Ascending aorta (tissue), 2 donors: ENCODE data around the gene ALX4. TPM values are rescaled to one million over a fixed set of nuclear protein-coding genes. Genes with fewer than 3 reads are reported as not detected.

Experiments used
- DNase-seq, 2 donors: peaks; one replicate each; pipeline ENCODE4 v3.0.0-alpha.2; 2019; ENCODE audit warnings: low spot score in 2 of 2
- H3K27ac ChIP-seq, 2 donors: fragments of 200-600 bp; sonication (generic); one replicate each; pipeline ENCODE4 v1.5.1; 2016 to 2017; ENCODE audit warnings: mild to moderate bottlenecking in 1 of 2
- H3K27me3 ChIP-seq: fragments of 200-600 bp; sonication (generic); one replicate; pipeline ENCODE4 v1.5.1; 2017
- H3K36me3 ChIP-seq, 2 donors: fragments of 200-600 bp; sonication (generic); one replicate each; pipeline ENCODE4 v1.5.1; 2016
- H3K4me1 ChIP-seq, 2 donors: fragments of 200-600 bp; sonication (generic); one replicate each; pipeline ENCODE4 v1.5.1; 2016 to 2017; ENCODE audit warnings: mild to moderate bottlenecking in 1 of 2
- H3K4me3 ChIP-seq, 2 donors: fragments of 200-600 bp; sonication (generic); one replicate each; pipeline ENCODE4 v1.5.1; 2016 to 2017; ENCODE audit warnings: mild to moderate bottlenecking in 1 of 2
- H3K9me3 ChIP-seq, 2 donors: fragments of 200-600 bp; sonication (generic); one replicate each; pipeline ENCODE4 v1.5.1; 2016
- intact Hi-C: fragments of 100-400 bp; cut with DNase I; formaldehyde crosslinking; loops from one replicate; pipeline ENCODE4 v1.15.1; 2023
- total RNA-seq: library from RNA; depleted of rRNA; stranded (reverse); fragments of >200 nt; gene quantifications from one replicate; pipeline ENCODE4 v1.1.0, GENCODE V29; 2016
- TF ChIP-seq, protein P1 (sequence below), 3 experiments: fragments of 200-600 bp in 2 of 3; fragments of 450-650 bp in 1 of 3; sonication (generic) in 2 of 3; IDR thresholded peaks; one replicate each; pipeline ENCODE4 v1.5.1; 2016 to 2019; ENCODE audit warnings: antibody characterized with exemption in 3 of 3, mild to moderate bottlenecking in 1 of 3, moderate library complexity in 1 of 3

The ALX4 gene
- total RNA-seq, 1 donor from 2014 or later: not detected

DNA sequence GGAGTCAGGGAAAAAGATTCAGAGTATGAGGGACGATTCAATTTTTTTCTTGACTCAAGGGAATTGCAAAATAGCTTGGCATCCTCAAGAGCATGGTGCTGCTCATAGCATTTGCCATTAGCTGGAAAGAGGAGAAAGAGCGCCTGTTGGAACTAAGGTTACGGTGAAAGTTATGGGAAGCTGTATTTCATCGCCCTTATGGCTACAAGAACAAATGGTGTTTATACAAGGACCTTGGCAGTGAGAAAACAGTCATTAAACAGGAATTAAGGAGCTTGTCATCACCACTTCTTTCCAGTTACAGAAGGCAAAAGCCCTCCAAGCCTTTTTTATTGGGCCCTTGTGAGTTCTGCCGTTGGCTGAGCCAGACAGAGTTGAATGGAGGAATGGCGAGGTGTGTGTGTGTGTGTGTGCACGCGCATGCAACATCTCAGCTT is 74.2 kb downstream of the ALX4 start:
- Histone ChIP-seq H3K36me3 (peaks cover 3 to 17% of the 10 kb centered on the region in 2 donors), H3K27me3 (no peaks in the 10 kb centered on the region), H3K4me1 (no peaks in the 10 kb centered on the region), H3K9me3 (no peaks in the 10 kb centered on the region), H3K27ac (no peak overlapping the region), H3K4me3 (no peak overlapping the region)
- TF ChIP-seq, protein P1, sequence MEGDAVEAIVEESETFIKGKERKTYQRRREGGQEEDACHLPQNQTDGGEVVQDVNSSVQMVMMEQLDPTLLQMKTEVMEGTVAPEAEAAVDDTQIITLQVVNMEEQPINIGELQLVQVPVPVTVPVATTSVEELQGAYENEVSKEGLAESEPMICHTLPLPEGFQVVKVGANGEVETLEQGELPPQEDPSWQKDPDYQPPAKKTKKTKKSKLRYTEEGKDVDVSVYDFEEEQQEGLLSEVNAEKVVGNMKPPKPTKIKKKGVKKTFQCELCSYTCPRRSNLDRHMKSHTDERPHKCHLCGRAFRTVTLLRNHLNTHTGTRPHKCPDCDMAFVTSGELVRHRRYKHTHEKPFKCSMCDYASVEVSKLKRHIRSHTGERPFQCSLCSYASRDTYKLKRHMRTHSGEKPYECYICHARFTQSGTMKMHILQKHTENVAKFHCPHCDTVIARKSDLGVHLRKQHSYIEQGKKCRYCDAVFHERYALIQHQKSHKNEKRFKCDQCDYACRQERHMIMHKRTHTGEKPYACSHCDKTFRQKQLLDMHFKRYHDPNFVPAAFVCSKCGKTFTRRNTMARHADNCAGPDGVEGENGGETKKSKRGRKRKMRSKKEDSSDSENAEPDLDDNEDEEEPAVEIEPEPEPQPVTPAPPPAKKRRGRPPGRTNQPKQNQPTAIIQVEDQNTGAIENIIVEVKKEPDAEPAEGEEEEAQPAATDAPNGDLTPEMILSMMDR (IDR thresholded peaks at IDR 0.05): no peak
- no peak for DNase-seq
- intact Hi-C loops: no loop called here

DNA sequence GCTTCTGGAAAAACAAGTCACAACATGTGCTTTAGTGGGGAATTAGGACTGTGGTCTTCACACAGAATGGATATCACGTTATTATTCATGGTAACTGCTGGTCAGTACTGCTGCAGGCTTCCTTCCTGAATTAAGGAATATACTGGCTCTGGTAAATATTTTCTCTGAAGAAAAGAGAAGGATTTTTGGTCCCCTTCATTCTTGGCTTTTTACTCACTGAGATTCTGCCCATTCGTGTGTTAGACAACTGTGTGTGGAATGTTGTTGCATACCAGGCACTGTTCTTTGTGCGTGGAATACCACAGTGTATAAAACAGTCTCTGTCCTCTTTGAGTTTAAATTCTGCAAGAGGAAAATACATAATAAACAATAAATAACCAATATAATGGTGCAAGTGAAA is 80.3 kb downstream of the ALX4 start:
- intact Hi-C loops: no loop called here
- DNase-seq: no peak
- Histone ChIP-seq H3K4me3 (no peak overlapping the region), H3K4me1 (no peaks in the 10 kb centered on the region), H3K9me3 (no peaks in the 10 kb centered on the region), H3K27ac (no peak overlapping the region), H3K27me3 (no peaks in the 10 kb centered on the region), H3K36me3 (no peaks in the 10 kb centered on the region)
- TF ChIP-seq, protein P1 (IDR thresholded peaks at IDR 0.05): no peak

DNA sequence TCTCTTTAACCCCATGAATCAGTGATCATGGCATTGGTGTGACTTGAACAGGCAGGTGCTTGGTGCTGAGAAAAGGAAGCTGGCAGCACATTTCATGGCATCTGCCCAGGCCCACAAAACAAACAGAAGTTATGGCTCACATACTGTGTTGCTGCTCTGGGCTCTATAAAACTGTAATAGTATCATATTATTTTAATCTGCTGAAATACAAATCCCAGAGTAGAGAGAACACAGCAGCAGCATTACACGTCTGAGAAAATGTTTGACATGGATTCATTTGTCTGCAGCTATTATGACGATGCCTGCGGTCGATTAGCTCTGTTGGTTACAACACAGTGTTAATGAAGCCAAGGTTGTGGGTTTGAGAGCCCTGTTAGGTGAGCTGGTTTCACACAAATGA is 80.8 kb downstream of the ALX4 start:
- Histone ChIP-seq H3K4me3 (no peak overlapping the region), H3K4me1 (no peaks in the 10 kb centered on the region), H3K27ac (no peak overlapping the region), H3K9me3 (no peaks in the 10 kb centered on the region), H3K27me3 (no peaks in the 10 kb centered on the region), H3K36me3 (no peaks in the 10 kb centered on the region)
- TF ChIP-seq, protein P1 (IDR thresholded peaks at IDR 0.05): no peak
- DNase-seq: no peak
- intact Hi-C loops: no loop called here

DNA sequence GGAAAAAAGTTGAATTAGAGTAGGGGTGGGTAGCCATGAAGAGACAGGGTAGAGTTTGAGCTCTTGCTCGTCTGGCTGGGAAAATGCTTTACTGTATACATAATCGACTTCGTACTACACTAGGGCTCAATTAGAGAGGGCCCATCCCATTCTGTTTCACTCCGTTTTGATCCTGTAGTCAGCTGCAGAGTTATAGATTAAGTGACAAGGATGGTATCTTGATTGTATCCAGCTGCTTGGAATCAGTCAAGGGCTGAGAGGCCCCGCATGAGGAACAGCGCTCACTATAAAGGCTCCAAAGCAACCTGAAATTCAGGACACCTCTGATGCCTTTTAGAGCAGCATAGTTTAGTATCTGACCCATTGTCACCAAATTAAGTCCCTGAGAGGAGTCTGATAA is 81.6 kb downstream of the ALX4 start:
- TF ChIP-seq, protein P1 (IDR thresholded peaks at IDR 0.05): no peak
- intact Hi-C loops: no loop called here

DNA sequence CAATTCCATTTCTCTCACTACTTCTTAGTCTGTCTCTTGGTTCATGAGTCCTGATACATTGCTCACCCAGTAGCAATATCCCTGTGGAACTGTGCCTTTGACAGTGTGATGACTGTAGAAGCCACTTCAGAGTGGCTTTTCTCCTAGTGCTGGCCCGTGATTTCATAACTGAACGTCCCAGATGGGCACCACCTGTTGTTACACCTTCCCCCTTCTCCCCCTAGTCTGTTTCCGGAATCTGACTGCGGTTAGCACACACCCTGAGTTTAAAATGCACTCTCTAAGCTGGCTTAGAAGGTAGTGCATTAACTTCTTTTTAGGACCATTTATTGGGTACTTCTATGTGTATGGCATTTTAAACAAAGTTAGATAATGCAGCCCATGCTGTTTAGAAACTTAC is 83.0 kb downstream of the ALX4 start:
- H3K4me3 ChIP-seq: no peak overlapping the region
- no peaks in the 10 kb centered on the region for H3K9me3 ChIP-seq
- H3K4me1 ChIP-seq: no peaks in the 10 kb centered on the region
- TF ChIP-seq, protein P1 (IDR thresholded peaks at IDR 0.05): no peak
- H3K36me3 ChIP-seq: no peaks in the 10 kb centered on the region
- no peaks in the 10 kb centered on the region for H3K27me3 ChIP-seq
- H3K27ac ChIP-seq: no peak overlapping the region
- no peak for DNase-seq
- intact Hi-C loops: no loop called here

More for the DNA sequence above, 81.6 kb downstream of the ALX4 start:
- DNase-seq: no peak
- H3K9me3 ChIP-seq: no peaks in the 10 kb centered on the region
- H3K27me3 ChIP-seq: no peaks in the 10 kb centered on the region
- H3K4me3 ChIP-seq: no peak overlapping the region
- H3K36me3 ChIP-seq: no peaks in the 10 kb centered on the region
- no peak overlapping the region for H3K27ac ChIP-seq
- H3K4me1 ChIP-seq: no peaks in the 10 kb centered on the region

DNA sequence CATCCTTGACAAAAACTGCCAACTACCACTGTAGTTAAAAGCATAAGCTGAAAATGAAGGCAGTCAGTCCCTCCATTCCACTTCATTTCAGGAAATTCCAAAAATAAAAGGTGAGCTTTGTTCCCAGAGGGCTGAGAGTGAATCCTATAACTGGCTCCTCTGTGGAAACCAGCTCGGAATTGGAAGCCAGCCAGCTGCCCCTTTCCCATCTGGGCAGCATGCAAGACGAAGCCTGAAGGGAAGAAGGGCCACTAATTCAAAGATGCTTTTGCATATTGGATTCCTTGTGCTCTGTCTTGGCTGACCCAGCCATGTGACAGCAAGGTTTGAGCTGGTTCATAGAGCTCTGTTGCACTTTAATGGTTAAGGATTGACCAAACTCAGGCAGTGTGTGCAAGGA is 83.4 kb downstream of the ALX4 start:
- H3K4me1 ChIP-seq: no peaks in the 10 kb centered on the region
- no peak for DNase-seq
- H3K36me3 ChIP-seq: no peaks in the 10 kb centered on the region
- intact Hi-C loops: no loop called here
- H3K9me3 ChIP-seq: no peaks in the 10 kb centered on the region
- H3K4me3 ChIP-seq: no peak overlapping the region
- TF ChIP-seq, protein P1 (IDR thresholded peaks at IDR 0.05): no peak
- no peak overlapping the region for H3K27ac ChIP-seq
- no peaks in the 10 kb centered on the region for H3K27me3 ChIP-seq
